GM12864 (cell line): ENCODE results near the gene HIPK2.

Experiments used
- DNase-seq: peaks from one replicate; pipeline ENCODE4 v3.0.0-alpha.2; 2011; ENCODE audit warnings: low read depth
- H3K4me3 ChIP-seq: 2 replicates; pipeline ENCODE4 v1.5.1; 2011; ENCODE audit warnings: mild to moderate bottlenecking, low read depth, low read length, control low read depth
- CTCF ChIP-seq: IDR thresholded peaks from 2 replicates; pipeline ENCODE4 v1.5.1; 2011; ENCODE audit warnings: low read depth, mild to moderate bottlenecking, moderate library complexity, low read length, control low read depth, inconsistent platforms; ENCODE audit errors: missing control alignments

The HIPK2 gene

DNA sequence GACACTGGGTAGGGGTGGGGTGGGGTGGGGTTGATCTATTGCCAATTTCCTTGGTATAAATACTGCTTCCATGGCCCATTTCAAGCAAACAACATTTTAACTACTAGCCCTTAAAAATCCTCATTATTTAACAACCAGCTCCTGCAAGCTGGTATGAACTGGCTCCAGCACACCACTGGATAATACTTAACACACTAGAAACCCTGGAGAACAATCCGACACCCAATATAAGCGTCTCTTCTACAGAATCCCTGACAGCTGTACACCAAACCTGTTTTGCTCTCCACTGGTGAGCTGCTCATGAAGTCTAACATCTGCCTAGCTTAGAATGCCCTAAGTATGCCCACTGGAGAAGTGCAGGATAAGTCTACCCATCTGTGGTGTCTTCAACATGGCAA lies 116.8 kb downstream of the HIPK2 start:
- no peak for DNase-seq
- H3K4me3 ChIP-seq: no peak overlapping the region
- no peak for TF ChIP-seq CTCF

- TF ChIP-seq CTCF: no peak
- H3K4me3 ChIP-seq: no peak overlapping the region
- DNase-seq: no peak
Observed at GRCh38 chr7:139660317-139661042, 117.3 kb downstream of the HIPK2 start.

DNA sequence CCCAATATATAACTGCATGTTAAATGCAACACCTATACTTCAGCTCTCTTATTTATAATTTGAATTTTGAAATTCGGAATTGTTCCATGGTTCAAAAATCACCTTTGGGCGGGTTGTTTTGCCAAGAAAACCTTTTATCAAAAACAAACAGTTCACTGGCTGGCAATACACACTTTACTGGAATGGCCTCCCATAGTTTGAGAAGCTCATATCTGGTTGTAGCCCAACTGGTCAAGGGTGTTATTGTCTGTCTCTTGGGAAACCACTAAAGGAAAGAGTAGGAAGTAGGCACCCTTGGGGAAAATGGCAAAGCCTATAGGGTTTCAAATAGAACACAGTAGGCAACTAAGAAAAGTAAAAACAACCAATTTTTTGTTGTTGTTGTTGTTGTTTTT lies 117.9 kb downstream of the HIPK2 start:
- no peak overlapping the region for H3K4me3 ChIP-seq
- TF ChIP-seq CTCF: no peak
- no peak for DNase-seq

GRCh38 chr7:139658908-139659675 lies 118.7 kb downstream of the HIPK2 start:
- DNase-seq: no peak
- TF ChIP-seq CTCF: no peak
- H3K4me3 ChIP-seq: no peak overlapping the region

DNA sequence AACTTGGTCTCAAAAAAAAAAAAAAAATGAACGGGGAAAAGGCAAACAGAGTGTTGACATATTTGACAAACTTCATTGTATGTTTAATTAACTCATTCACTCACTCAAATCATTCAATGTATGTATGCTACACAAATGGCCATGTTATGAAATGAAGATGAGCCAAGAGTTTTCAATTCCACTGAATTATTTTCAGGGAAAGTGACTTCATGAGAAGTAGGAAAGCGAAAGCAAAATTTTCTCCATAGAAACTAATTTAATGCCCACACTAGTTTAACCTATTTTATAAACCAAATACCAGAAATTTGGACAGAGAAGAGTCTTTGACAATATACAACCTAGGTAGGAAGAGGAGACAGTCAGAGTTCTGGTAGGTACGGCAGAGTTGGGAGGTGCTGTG lies 119.5 kb downstream of the HIPK2 start:
- no peak overlapping the region for H3K4me3 ChIP-seq
- TF ChIP-seq CTCF: no peak
- DNase-seq: no peak

DNA sequence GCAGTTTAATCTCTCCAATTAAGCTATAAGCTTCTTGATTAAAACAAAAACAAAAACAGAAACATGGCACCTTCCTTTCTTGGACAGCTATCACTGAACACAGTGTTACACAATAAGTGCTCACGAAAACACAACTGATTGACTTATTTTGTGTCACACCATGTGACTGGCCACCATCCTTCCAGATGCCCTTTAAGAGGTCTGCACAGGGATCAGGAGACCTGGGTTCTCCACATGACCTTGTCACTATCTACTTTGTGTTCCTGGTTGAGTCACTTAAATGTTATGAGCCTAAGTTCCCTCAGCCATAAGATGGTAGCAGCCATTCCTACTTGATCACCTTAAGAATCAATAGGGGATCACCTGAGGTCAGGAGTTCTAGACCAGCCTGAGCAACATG lies 120.1 kb downstream of the HIPK2 start:
- no peak overlapping the region for H3K4me3 ChIP-seq
- no peak for DNase-seq
- TF ChIP-seq CTCF: no peak
